B cell (primary cell): Measurements from ENCODE around the gene CACNA2D4. TPM values are rescaled to one million over a fixed set of nuclear protein-coding genes. Genes with fewer than 3 reads are reported as not detected.

Source experiments
- ATAC-seq: fragments of 200-7000 bp; cut with Tn5 transposase; one replicate; pipeline ENCODE4 v1.10.0; 2021; ENCODE audit warnings: low read depth, mild to moderate bottlenecking, moderate number of reproducible peaks, moderate library complexity
- CTCF ChIA-PET: fragments of 350-600 bp; sonication (Branson Sonifier 250); formaldehyde crosslinking; loops from one replicate; lab custom pipeline; 2021; ENCODE audit warnings: antibody characterized with exemption, inconsistent platforms; lab: Charles Lee
- POLR2A ChIA-PET: fragments of 350-600 bp; sonication (Branson Sonifier 250); formaldehyde crosslinking; loops from one replicate; lab custom pipeline; 2021; ENCODE audit warnings: antibody characterized with exemption; lab: Charles Lee
- DNase-seq: peaks from one replicate; pipeline ENCODE4 v3.0.0; 2013
- H2AFZ ChIP-seq: 2 replicates; pipeline ENCODE4 v1.6.1; 2012; ENCODE audit warnings: mild to moderate bottlenecking, low read depth, low read length; ENCODE audit not compliant: insufficient read depth, poor library complexity, severe bottlenecking
- H3K27ac ChIP-seq, 2 donors: 1 replicate in 1 of 2; 2 replicates in 1 of 2; pipeline ENCODE4 v1.5.1; 2012 to 2013; ENCODE audit warnings: low read length in 2 of 2, mild to moderate bottlenecking in 2 of 2, moderate library complexity in 1 of 2
- H3K27me3 ChIP-seq, 4 experiments: fragments of 200-600 bp in 1 of 4; sonication (generic) in 1 of 4; replicated peaks in 1 of 4; 1 replicate in 2 of 4; 2 replicates in 2 of 4; pipeline versions ENCODE4 v1.6.1 to v1.7.0; 2013 to 2016; ENCODE audit warnings: low read length in 3 of 4, mild to moderate bottlenecking in 2 of 4, mixed read lengths in 1 of 4, moderate library complexity in 1 of 4; ENCODE audit not compliant: insufficient read depth in 4 of 4, control insufficient read depth in 3 of 4; ENCODE audit errors: control extremely low read depth in 1 of 4
- H3K36me3 ChIP-seq, 2 experiments: replicated peaks in 1 of 2; 1 replicate in 1 of 2; 2 replicates in 1 of 2; pipeline versions ENCODE4 v1.6.1 to v1.7.1; 2013; ENCODE audit warnings: low read length in 1 of 2; ENCODE audit not compliant: insufficient read depth in 2 of 2, control insufficient read depth in 1 of 2; ENCODE audit errors: control extremely low read depth in 1 of 2, extremely low read depth in 1 of 2
- H3K4me1 ChIP-seq, 2 donors: fragments of 200-600 bp in 1 of 2; sonication (generic) in 1 of 2; 1 replicate in 1 of 2; 2 replicates in 1 of 2; pipeline versions ENCODE4 v1.5.1 to v1.6.1; 2013 to 2017; ENCODE audit warnings: low read length in 2 of 2; ENCODE audit not compliant: control insufficient read depth in 2 of 2, insufficient read depth in 2 of 2
- H3K4me2 ChIP-seq: replicated peaks from 2 replicates; pipeline ENCODE3; 2012; ENCODE audit warnings: mild to moderate bottlenecking, low read depth, low read length; ENCODE audit not compliant: poor library complexity, severe bottlenecking
- H3K4me3 ChIP-seq, 5 experiments: fragments of 200-600 bp in 1 of 5; sonication (generic) in 1 of 5; 1 replicate in 3 of 5; 2 replicates in 2 of 5; pipeline versions ENCODE4 v1.5.1 to v1.7.0; 2011 to 2016; ENCODE audit warnings: low read length in 4 of 5, mild to moderate bottlenecking in 4 of 5, low read depth in 2 of 5, control low read depth in 1 of 5, moderate library complexity in 1 of 5; ENCODE audit not compliant: insufficient read depth in 1 of 5; ENCODE audit errors: control extremely low read depth in 1 of 5, extremely low read depth in 1 of 5
- H3K79me2 ChIP-seq: fragments of 200-600 bp; sonication (generic); one replicate; pipeline ENCODE4 v1.6.0; 2016; ENCODE audit warnings: low read length; ENCODE audit not compliant: control insufficient read depth, insufficient read depth
- H3K9ac ChIP-seq: fragments of 200-600 bp; sonication (generic); 2 replicates; pipeline ENCODE4 v1.6.1; 2017; ENCODE audit warnings: mild to moderate bottlenecking, low read length, moderate library complexity
- H3K9me3 ChIP-seq, 3 donors: one replicate each; pipeline versions ENCODE4 v1.6.1 to v1.7.1; 2013; ENCODE audit warnings: low read length in 2 of 3; ENCODE audit not compliant: control insufficient read depth in 2 of 3, insufficient read depth in 1 of 3; ENCODE audit errors: control extremely low read depth in 1 of 3
- H4K20me1 ChIP-seq: 2 replicates; pipeline ENCODE4 v1.6.0; 2012; ENCODE audit warnings: mild to moderate bottlenecking, low read length; ENCODE audit not compliant: insufficient read depth, control insufficient read depth, poor library complexity, severe bottlenecking
- H3K27ac Mint-ChIP-seq: one replicate; pipeline ENCODE4 v1.8.0; 2021; ENCODE audit warnings: mixed read lengths
- H3K27me3 Mint-ChIP-seq: one replicate; pipeline ENCODE4 v1.8.0; 2021; ENCODE audit warnings: mixed read lengths
- H3K4me1 Mint-ChIP-seq: one replicate; pipeline ENCODE4 v1.8.0; 2021; ENCODE audit warnings: mixed read lengths
- H3K4me3 Mint-ChIP-seq: one replicate; pipeline ENCODE4 v1.8.0; 2021; ENCODE audit warnings: mixed read lengths
- H3K9me3 Mint-ChIP-seq: one replicate; pipeline ENCODE4 v1.8.0; 2022; ENCODE audit warnings: mixed read lengths; ENCODE audit not compliant: insufficient read depth
- EZH2 ChIP-seq: IDR thresholded peaks from 2 replicates; pipeline ENCODE4 v1.6.1; 2012; ENCODE audit warnings: borderline replicate concordance, low read depth, mild to moderate bottlenecking, moderate library complexity, low read length; ENCODE audit not compliant: insufficient read depth, poor library complexity, severe bottlenecking
- WGBS: methylation state at CpG from one replicate; pipeline ENCODE4 v1.1.5; 2013; ENCODE audit warnings: missing lambda C conversion rate; ENCODE audit not compliant: insufficient coverage; 5-methylcytosine and 5-hydroxymethylcytosine counted together
- intact Hi-C: fragments of 100-400 bp; cut with micrococcal nuclease; formaldehyde crosslinking; loops from one replicate; pipeline ENCODE4 v1.10.0; 2022
- polyA plus RNA-seq: library from polyadenylated mRNA; depleted of rRNA; stranded (reverse); fragments of >200 nt; gene quantifications from 2 replicates; pipeline ENCODE4 v1.2.3, GENCODE V29; 2012
- total RNA-seq, 2 donors: library from RNA; stranded (reverse); fragments of 120-200 nt in 1 of 2; gene quantifications; 1 replicate in 1 of 2; 2 replicates in 1 of 2; pipeline versions ENCODE4 v1.2.3 to v1.2.4, GENCODE V29; 2013 to 2022
- TF ChIP-seq, protein P1 (sequence below): fragments of 200-600 bp; IDR thresholded peaks from one replicate; pipeline ENCODE4 v1.8.0; 2022; ENCODE audit warnings: antibody characterized with exemption, mild to moderate bottlenecking

The CACNA2D4 gene
- total and polyA plus RNA-seq, 2 donors (not counting 1 experiment from before 2014, with no cell fraction given) = 6.0 to 7.4 TPM

DNA sequence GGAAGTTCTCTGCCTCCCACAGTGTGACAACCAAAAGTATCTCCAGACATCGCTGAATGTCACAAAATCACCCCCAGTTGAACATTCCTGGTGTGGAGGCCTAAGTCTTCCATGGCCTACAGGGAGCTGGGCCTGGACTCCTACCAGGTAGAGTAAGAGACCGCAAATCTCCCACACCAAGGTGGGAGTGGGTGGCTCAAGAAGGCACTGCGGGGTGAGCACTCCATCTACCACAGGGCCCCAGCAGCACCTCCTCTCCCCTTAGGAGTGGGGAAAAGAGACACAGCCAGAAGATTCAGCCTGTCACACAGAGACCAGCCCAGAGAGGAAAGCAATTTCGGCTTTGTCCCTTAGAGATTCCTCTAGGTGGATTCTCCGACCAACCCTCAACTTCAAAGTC is 72.6 kb downstream of the CACNA2D4 start:
- WGBS = 93% methylated on average over 3 of the region's 5 CpGs
- no peaks in the 10 kb centered on the region for H4K20me1 ChIP-seq

GRCh38 chr12:1845427-1845826 is 73.0 kb downstream of the CACNA2D4 start:
- peaks cover 3% of the 10 kb centered on the region for H3K27me3 Mint-ChIP-seq
- no peak overlapping the region for H3K4me2 ChIP-seq
- H3K4me3 ChIP-seq = no peak overlapping the region
- no peaks in the 10 kb centered on the region for H3K9me3 Mint-ChIP-seq
- POLR2A ChIA-PET = no interaction called here
- TF ChIP-seq, protein P1, sequence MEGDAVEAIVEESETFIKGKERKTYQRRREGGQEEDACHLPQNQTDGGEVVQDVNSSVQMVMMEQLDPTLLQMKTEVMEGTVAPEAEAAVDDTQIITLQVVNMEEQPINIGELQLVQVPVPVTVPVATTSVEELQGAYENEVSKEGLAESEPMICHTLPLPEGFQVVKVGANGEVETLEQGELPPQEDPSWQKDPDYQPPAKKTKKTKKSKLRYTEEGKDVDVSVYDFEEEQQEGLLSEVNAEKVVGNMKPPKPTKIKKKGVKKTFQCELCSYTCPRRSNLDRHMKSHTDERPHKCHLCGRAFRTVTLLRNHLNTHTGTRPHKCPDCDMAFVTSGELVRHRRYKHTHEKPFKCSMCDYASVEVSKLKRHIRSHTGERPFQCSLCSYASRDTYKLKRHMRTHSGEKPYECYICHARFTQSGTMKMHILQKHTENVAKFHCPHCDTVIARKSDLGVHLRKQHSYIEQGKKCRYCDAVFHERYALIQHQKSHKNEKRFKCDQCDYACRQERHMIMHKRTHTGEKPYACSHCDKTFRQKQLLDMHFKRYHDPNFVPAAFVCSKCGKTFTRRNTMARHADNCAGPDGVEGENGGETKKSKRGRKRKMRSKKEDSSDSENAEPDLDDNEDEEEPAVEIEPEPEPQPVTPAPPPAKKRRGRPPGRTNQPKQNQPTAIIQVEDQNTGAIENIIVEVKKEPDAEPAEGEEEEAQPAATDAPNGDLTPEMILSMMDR = no peak
- no peak for TF ChIP-seq EZH2
- ATAC-seq (no peak), DNase-seq (no peak)
- CTCF ChIA-PET = no interaction called here
- no peak overlapping the region for H3K27ac ChIP-seq
- H3K36me3 ChIP-seq = no peaks in the 10 kb centered on the region
- H3K4me3 Mint-ChIP-seq = no peak overlapping the region
- peaks cover 26% of the 10 kb centered on the region for H3K4me1 Mint-ChIP-seq
- no peaks in the 10 kb centered on the region for H3K9me3 ChIP-seq
- no peaks in the 10 kb centered on the region for H3K79me2 ChIP-seq
- no peak overlapping the region for H3K27ac Mint-ChIP-seq
- H4K20me1 ChIP-seq = no peaks in the 10 kb centered on the region
- intact Hi-C loops = no loop called here
- no peak overlapping the region for H2AFZ ChIP-seq
- no peak overlapping the region for H3K9ac ChIP-seq
- WGBS = 91% methylated on average over 14 of the region's 14 CpGs
- H3K27me3 ChIP-seq = peaks cover 0 to 4% (median 0%) of the 10 kb centered on the region in 4 experiments
- peaks cover 10 to 18% of the 10 kb centered on the region in 2 donors for H3K4me1 ChIP-seq

More for the DNA sequence above, 72.6 kb downstream of the CACNA2D4 start:
- Histone ChIP-seq H3K4me2 (no peak overlapping the region), H3K36me3 (no peaks in the 10 kb centered on the region), H3K4me3 (no peak overlapping the region), H3K9me3 (no peaks in the 10 kb centered on the region), H2AFZ (no peak overlapping the region), H3K79me2 (no peaks in the 10 kb centered on the region), H3K4me1 (peaks cover 10 to 18% of the 10 kb centered on the region in 2 donors), H3K9ac (no peak overlapping the region), H3K27ac (no peak overlapping the region), H3K27me3 (peaks cover 0 to 4% (median 0%) of the 10 kb centered on the region in 4 experiments)
- Mint-ChIP-seq H3K27me3 (peaks cover 3% of the 10 kb centered on the region), H3K27ac (no peak overlapping the region), H3K9me3 (no peaks in the 10 kb centered on the region), H3K4me1 (peaks cover 23% of the 10 kb centered on the region), H3K4me3 (no peak overlapping the region)
- ChIA-PET CTCF (no interaction called here), POLR2A (no interaction called here)
- intact Hi-C loops = no loop called here
- DNase-seq (no peak), ATAC-seq (no peak)
- no peak for TF ChIP-seq EZH2
- TF ChIP-seq, protein P1 = no peak
